Mesendoderm (in vitro differentiated cells): ENCODE measurements around the gene TRERF1.
"Not testable (repeated sequence)": the region's sequence is repeated elsewhere in the genome, so short reads cannot be mapped to it uniquely, and the experiment has no call there.

ENCODE experiments used
- DNase-seq: peaks from one replicate; pipeline ENCODE4 v3.0.0; 2013
- H2AK5ac ChIP-seq: 2 replicates; pipeline ENCODE4 v1.6.1; 2013; ENCODE audit warnings: low read length, inconsistent platforms
- H2BK120ac ChIP-seq: 2 replicates; pipeline ENCODE4 v1.6.1; 2013; ENCODE audit warnings: low read depth, mild to moderate bottlenecking, low read length, moderate library complexity, mixed read lengths
- H2BK15ac ChIP-seq: replicated peaks from 2 replicates; pipeline ENCODE4 v1.6.1; 2013; ENCODE audit warnings: low read depth, mild to moderate bottlenecking, moderate library complexity
- H2BK5ac ChIP-seq: 2 replicates; pipeline ENCODE4 v1.6.1; 2013; ENCODE audit warnings: low read length, inconsistent platforms
- H3K18ac ChIP-seq: 2 replicates; pipeline ENCODE4 v1.6.1; 2013; ENCODE audit warnings: mild to moderate bottlenecking, low read length, mixed read lengths
- H3K23ac ChIP-seq: one replicate; pipeline ENCODE4 v1.6.1; 2013; ENCODE audit warnings: low read length
- H3K27ac ChIP-seq: 2 replicates; pipeline ENCODE4 v1.5.1; 2013; ENCODE audit warnings: low read depth, mild to moderate bottlenecking, inconsistent platforms, low read length, moderate library complexity
- H3K27me3 ChIP-seq: 2 replicates; pipeline ENCODE4 v1.6.1; 2013; ENCODE audit warnings: low read length, control low read depth, mild to moderate bottlenecking, inconsistent platforms; ENCODE audit not compliant: insufficient read depth, poor library complexity
- H3K36me3 ChIP-seq: 2 replicates; pipeline ENCODE4 v1.6.1; 2013; ENCODE audit warnings: low read length, inconsistent platforms; ENCODE audit not compliant: control insufficient read depth, insufficient read depth
- H3K4ac ChIP-seq: one replicate; pipeline ENCODE4 v1.6.1; 2013; ENCODE audit warnings: low read depth, mild to moderate bottlenecking, low read length, moderate library complexity
- H3K4me1 ChIP-seq: 2 replicates; pipeline ENCODE4 v1.6.1; 2013; ENCODE audit warnings: low read depth, low read length, inconsistent platforms; ENCODE audit not compliant: control insufficient read depth
- H3K4me2 ChIP-seq: 2 replicates; pipeline ENCODE4 v1.6.1; 2013; ENCODE audit warnings: low read length
- H3K4me3 ChIP-seq: 2 replicates; pipeline ENCODE4 v1.5.1; 2013; ENCODE audit warnings: mild to moderate bottlenecking, low read length
- H3K56ac ChIP-seq: one replicate; pipeline ENCODE4 v1.6.1; 2013; ENCODE audit warnings: low read length
- H3K79me1 ChIP-seq: 2 replicates; pipeline ENCODE4 v1.6.1; 2013; ENCODE audit warnings: low read length, inconsistent platforms
- H3K79me2 ChIP-seq: 2 replicates; pipeline ENCODE4 v1.6.1; 2013; ENCODE audit warnings: mild to moderate bottlenecking, low read length; ENCODE audit not compliant: control insufficient read depth, insufficient read depth
- H3K9ac ChIP-seq: 2 replicates; pipeline ENCODE4 v1.6.1; 2013; ENCODE audit warnings: low read length, inconsistent platforms
- H4K5ac ChIP-seq: one replicate; pipeline ENCODE4 v1.6.1; 2013; ENCODE audit warnings: low read length
- H4K8ac ChIP-seq: one replicate; pipeline ENCODE4 v1.6.1; 2013; ENCODE audit warnings: low read depth, mild to moderate bottlenecking, control low read depth, low read length, moderate library complexity
- WGBS: extraction: QIAGEN DNeasy Blood & Tissue Kit; methylation state at CpG from one replicate; pipeline ENCODE4 v1.1.7; 2013; ENCODE audit warnings: low lambda C conversion rate, missing lambda C conversion rate; ENCODE audit not compliant: insufficient coverage; ENCODE audit errors: extremely low coverage; 5-methylcytosine and 5-hydroxymethylcytosine counted together

Gene TRERF1

DNA sequence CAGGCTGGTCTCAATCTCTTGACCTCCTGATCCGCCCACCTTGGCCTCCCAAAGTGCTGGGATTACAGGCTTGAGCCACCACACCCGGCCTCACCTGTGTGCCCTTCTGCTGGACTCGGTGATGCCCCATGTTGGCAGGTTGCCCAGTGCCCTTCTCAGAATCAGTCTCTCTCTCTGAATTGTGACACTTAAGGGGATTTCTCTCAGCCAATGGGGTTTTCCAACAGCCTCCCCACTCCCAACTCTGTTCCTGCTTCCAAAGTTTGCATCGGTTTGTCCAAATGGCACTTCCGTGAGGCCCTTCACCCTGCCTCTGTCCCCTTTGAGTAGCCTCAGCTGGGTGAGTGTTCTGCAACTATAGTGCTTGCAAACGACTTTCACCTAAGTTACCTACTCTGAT is 230.9 kb downstream of the TRERF1 start:
- Histone ChIP-seq H3K18ac (no peak overlapping the region), H2AK5ac (no peak overlapping the region), H3K79me2 (peaks cover 1% of the 10 kb centered on the region), H2BK5ac (no peak overlapping the region), H3K9ac (no peak overlapping the region), H3K4me2 (no peak overlapping the region), H3K23ac (no peak overlapping the region), H4K8ac (no peak overlapping the region), H3K56ac (no peak overlapping the region), H3K79me1 (peaks cover 2% of the 10 kb centered on the region), H3K4me3 (no peak overlapping the region), H2BK15ac (no peak overlapping the region), H2BK120ac (no peak overlapping the region), H3K4ac (no peak overlapping the region), H3K27ac (no peak overlapping the region), H3K27me3 (no peaks in the 10 kb centered on the region), H3K4me1 (no peaks in the 10 kb centered on the region), H4K5ac (no peak overlapping the region), H3K36me3 (no peaks in the 10 kb centered on the region)
- DNase-seq = no peak
- no CpG with 5 or more reads among the region's 6 CpGs for WGBS

DNA sequence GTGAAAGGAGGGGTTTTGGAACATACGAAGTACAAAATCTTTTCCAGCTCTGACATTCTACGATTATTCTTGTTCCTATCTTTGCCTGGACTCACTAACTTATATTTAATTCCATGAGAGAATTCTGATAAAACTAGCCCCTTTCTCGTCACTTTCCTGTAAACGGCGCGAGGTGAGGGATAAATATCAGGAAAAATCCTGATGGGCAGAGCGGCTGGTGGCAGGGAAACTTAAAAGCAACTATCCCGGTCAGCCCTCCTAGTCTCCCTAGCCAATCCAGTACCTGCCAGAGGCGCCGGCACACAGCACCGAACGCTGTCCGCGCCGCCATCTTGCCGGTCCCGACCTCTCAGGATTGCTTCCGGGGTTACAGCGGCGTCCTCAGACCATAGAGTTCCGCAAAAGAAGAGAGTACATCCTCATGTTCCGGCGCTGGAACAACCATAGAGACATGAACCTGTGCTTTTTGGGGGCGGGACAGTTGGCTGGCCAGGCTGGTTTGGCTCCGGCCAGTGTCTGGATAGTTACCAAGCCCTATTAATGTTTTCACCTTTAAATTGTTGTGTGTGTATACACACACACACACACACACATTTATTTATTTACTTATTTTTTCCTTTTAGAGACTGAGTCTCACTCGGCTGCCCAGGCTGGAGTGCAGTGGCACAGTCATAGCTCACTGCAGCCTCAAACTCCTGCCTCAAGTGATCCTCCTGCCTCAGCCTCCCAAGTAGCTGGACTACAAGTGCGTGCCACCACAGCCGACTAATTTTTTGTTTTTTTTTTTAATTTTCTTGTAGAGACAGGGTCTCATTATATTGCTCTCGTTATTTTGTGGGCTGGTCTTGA is 234.0 kb downstream of the TRERF1 start, which contains the start of gene MRPS10:
Gene MRPS10 (minus strand): TSS at position 343 of the 849 bp plus-strand sequence. CDS start 12 bp downstream, at position 331.
- Histone ChIP-seq H4K5ac (no peak within 1 kb of the TSS), H3K27ac (peak within 1 kb of the TSS; percentile 78), H3K79me1 (peaks cover 2% of the 10 kb centered on the region), H2BK120ac (no peak within 1 kb of the TSS), H3K27me3 (no peaks in the 10 kb centered on the region), H2BK15ac (no peak within 1 kb of the TSS), H3K4ac (peak within 1 kb of the TSS; percentile 71), H2BK5ac (no peak within 1 kb of the TSS), H3K36me3 (no peaks in the 10 kb centered on the region), H3K4me2 (peak within 1 kb of the TSS; percentile 83), H4K8ac (peak within 1 kb of the TSS; percentile 88), H3K4me1 (no peaks in the 10 kb centered on the region), H3K79me2 (peaks cover 1% of the 10 kb centered on the region), H3K23ac (no peak within 1 kb of the TSS), H3K9ac (peak within 1 kb of the TSS; percentile 91), H3K56ac (peak within 1 kb of the TSS; percentile 87), H3K4me3 (peak within 1 kb of the TSS; percentile 93), H2AK5ac (no peak within 1 kb of the TSS), H3K18ac (peak within 1 kb of the TSS; percentile 52)
- no CpG with 5 or more reads among the region's 29 CpGs for WGBS
- DNase-seq = peak; percentile 98

- H3K56ac ChIP-seq = peak overlapping the region; percentile 87
- H4K8ac ChIP-seq = peak overlapping the region; percentile 78
- peaks cover 2% of the 10 kb centered on the region for H3K79me1 ChIP-seq
- H4K5ac ChIP-seq = no peak overlapping the region
- peak overlapping the region; percentile 52 for H3K18ac ChIP-seq
- H3K4me1 ChIP-seq = no peaks in the 10 kb centered on the region
- H3K36me3 ChIP-seq = no peaks in the 10 kb centered on the region
- H2BK15ac ChIP-seq = no peak overlapping the region
- H3K79me2 ChIP-seq = peaks cover 1% of the 10 kb centered on the region
- no peak overlapping the region for H3K27ac ChIP-seq
- H3K9ac ChIP-seq = peak overlapping the region; percentile 91
- H2BK120ac ChIP-seq = no peak overlapping the region
- no peak overlapping the region for H2BK5ac ChIP-seq
- no peaks in the 10 kb centered on the region for H3K27me3 ChIP-seq
- peak overlapping the region; percentile 93 for H3K4me3 ChIP-seq
- no CpG with 5 or more reads among the region's 5 CpGs for WGBS
- no peak overlapping the region for H3K23ac ChIP-seq
- H3K4ac ChIP-seq = peak overlapping the region; percentile 43
- peak overlapping the region; percentile 83 for H3K4me2 ChIP-seq
- no peak for DNase-seq
- no peak overlapping the region for H2AK5ac ChIP-seq
Observed at GRCh38 chr6:42217157-42217518, 234.6 kb downstream of the TRERF1 start.

GRCh38 chr6:42216495-42216894 is 235.2 kb downstream of the TRERF1 start:
- not testable (repeated sequence) for H3K4me3 ChIP-seq, H4K5ac ChIP-seq, H2BK120ac ChIP-seq, H3K56ac ChIP-seq, DNase-seq, H2BK15ac ChIP-seq, H3K23ac ChIP-seq, H3K27me3 ChIP-seq, H2BK5ac ChIP-seq, H3K4ac ChIP-seq, H3K9ac ChIP-seq, H3K4me1 ChIP-seq, H2AK5ac ChIP-seq, H3K79me1 ChIP-seq, H4K8ac ChIP-seq, H3K79me2 ChIP-seq, H3K27ac ChIP-seq, H3K4me2 ChIP-seq, H3K36me3 ChIP-seq, H3K18ac ChIP-seq
- whole genome bisulfite sequencing = no CpG with 5 or more reads among the region's 18 CpGs

GRCh38 chr6:42212442-42212841 is 239.3 kb downstream of the TRERF1 start:
- no peak overlapping the region for H3K4me3 ChIP-seq
- H3K18ac ChIP-seq = no peak overlapping the region
- no peak overlapping the region for H4K8ac ChIP-seq
- no peak overlapping the region for H2BK5ac ChIP-seq
- H3K79me1 ChIP-seq = peaks cover 2% of the 10 kb centered on the region
- H3K27ac ChIP-seq = no peak overlapping the region
- H4K5ac ChIP-seq = no peak overlapping the region
- no peak overlapping the region for H3K23ac ChIP-seq
- H2BK120ac ChIP-seq = no peak overlapping the region
- no peak for DNase-seq
- no peaks in the 10 kb centered on the region for H3K27me3 ChIP-seq
- H3K36me3 ChIP-seq = peaks cover 3% of the 10 kb centered on the region
- no peak overlapping the region for H3K56ac ChIP-seq
- WGBS = 100% methylated on average over 2 of the region's 3 CpGs
- no peak overlapping the region for H3K9ac ChIP-seq
- H2BK15ac ChIP-seq = no peak overlapping the region
- peaks cover 1% of the 10 kb centered on the region for H3K79me2 ChIP-seq
- H2AK5ac ChIP-seq = no peak overlapping the region
- no peak overlapping the region for H3K4me2 ChIP-seq
- H3K4ac ChIP-seq = no peak overlapping the region
- H3K4me1 ChIP-seq = no peaks in the 10 kb centered on the region
